Measurements from ENCODE around the gene NFE2L2. TPM values are rescaled to one million over a fixed set of nuclear protein-coding genes. Genes with fewer than 3 reads are reported as not detected.

Gene NFE2L2
- total RNA-seq, 1 experiment from 2014 or later = 24.2 TPM

DNA sequence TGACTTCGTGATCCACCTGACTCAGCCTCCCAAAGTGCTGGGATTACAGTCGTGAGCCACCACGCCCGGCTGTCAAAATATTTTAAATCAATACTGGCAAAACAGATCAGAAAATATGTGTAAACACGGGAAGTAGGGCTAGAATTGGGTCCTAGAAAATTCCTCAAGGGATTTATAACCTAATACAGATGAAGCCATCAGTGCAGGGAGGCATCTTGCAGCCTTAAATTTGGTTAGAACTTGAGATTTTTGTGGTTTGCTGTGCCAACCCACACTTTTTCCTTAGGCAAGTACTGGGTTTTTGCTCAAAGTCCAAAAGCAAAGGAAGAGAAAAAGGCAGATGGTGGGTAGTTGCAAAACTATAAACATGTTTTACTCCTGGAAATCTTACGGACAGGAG is 33.7 kb upstream of the NFE2L2 start:
- no peaks in the 10 kb centered on the region for H3K27me3 ChIP-seq (ENCODE audit: low read length)
- BruUV-seq (replicated peaks) = no TSS peak
- H3K79me2 ChIP-seq (ENCODE audit: low read length) = no peaks in the 10 kb centered on the region
- no peaks in the 10 kb centered on the region for H3F3A ChIP-seq (ENCODE audit: low read length, unreplicated experiment)
- no peak overlapping the region for H3K9ac ChIP-seq (ENCODE audit: low read length)
- H4K20me1 ChIP-seq (ENCODE audit: low read length) = no peaks in the 10 kb centered on the region
- no peaks in the 10 kb centered on the region for H3K9me3 ChIP-seq (ENCODE audit: low read length)
- no peak overlapping the region for H3K27ac ChIP-seq (ENCODE audit: low read length)
- no peak for ATAC-seq
- TF ChIP-seq, protein P1, sequence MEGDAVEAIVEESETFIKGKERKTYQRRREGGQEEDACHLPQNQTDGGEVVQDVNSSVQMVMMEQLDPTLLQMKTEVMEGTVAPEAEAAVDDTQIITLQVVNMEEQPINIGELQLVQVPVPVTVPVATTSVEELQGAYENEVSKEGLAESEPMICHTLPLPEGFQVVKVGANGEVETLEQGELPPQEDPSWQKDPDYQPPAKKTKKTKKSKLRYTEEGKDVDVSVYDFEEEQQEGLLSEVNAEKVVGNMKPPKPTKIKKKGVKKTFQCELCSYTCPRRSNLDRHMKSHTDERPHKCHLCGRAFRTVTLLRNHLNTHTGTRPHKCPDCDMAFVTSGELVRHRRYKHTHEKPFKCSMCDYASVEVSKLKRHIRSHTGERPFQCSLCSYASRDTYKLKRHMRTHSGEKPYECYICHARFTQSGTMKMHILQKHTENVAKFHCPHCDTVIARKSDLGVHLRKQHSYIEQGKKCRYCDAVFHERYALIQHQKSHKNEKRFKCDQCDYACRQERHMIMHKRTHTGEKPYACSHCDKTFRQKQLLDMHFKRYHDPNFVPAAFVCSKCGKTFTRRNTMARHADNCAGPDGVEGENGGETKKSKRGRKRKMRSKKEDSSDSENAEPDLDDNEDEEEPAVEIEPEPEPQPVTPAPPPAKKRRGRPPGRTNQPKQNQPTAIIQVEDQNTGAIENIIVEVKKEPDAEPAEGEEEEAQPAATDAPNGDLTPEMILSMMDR (conservative IDR thresholded peaks at IDR 0.05; ENCODE audit: low read depth, low read length) = no peak
- no peak for TF ChIP-seq EZH2 (IDR thresholded peaks at IDR 0.05; ENCODE audit: low read length, unreplicated experiment)
- TF ChIP-seq EZH2phosphoT487 (IDR thresholded peaks at IDR 0.05; ENCODE audit: borderline replicate concordance, low read length) = no peak
- H3K36me3 ChIP-seq (ENCODE audit: low read depth, low read length) = no peaks in the 10 kb centered on the region
- ChIA-PET POLR2A (ENCODE audit: unreplicated experiment) (no interaction called here), CTCF (no interaction called here)
- no peak overlapping the region for H3K4me2 ChIP-seq (ENCODE audit: low read length)
- intact Hi-C loops (cut with micrococcal nuclease) = no loop called here
- DNase-seq = no peak
- no peaks in the 10 kb centered on the region for H3K9me2 ChIP-seq (replicated peaks; ENCODE audit: low read length)
- no peak overlapping the region for H2AFZ ChIP-seq (ENCODE audit: low read length)
- H3K4me3 ChIP-seq (ENCODE audit: low read length) = no peak overlapping the region
- no peaks in the 10 kb centered on the region for H3K4me1 ChIP-seq (ENCODE audit: insufficient read depth, low read length)

DNA sequence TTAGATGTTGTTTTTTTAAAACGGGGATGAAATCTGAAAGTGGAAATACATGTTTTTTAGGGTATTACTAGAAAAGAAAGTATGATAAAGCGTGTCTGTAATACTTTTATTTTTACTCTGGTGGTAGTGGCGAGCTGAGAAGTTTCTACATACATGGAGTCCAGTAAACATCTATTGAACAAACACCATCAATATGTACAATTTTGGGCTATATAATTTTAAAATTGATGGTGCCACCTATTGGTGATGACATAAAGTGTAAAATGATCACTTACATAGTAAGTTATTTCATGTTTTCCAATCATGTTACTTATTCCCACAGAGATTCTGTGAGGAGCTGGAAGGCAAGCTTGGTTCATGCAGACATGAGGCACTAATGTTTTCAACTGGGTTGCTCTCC is 31.5 kb upstream of the NFE2L2 start:
- Histone ChIP-seq H3K9me3 (ENCODE audit: low read length) (no peaks in the 10 kb centered on the region), H4K20me1 (ENCODE audit: low read length) (no peaks in the 10 kb centered on the region), H3K9me2 (replicated peaks; ENCODE audit: low read length) (no peaks in the 10 kb centered on the region), H3K27ac (ENCODE audit: low read length) (no peak overlapping the region), H3K79me2 (ENCODE audit: low read length) (no peaks in the 10 kb centered on the region), H3K36me3 (ENCODE audit: low read depth, low read length) (no peaks in the 10 kb centered on the region), H2AFZ (ENCODE audit: low read length) (no peak overlapping the region), H3K4me1 (ENCODE audit: insufficient read depth, low read length) (no peaks in the 10 kb centered on the region), H3F3A (ENCODE audit: low read length, unreplicated experiment) (no peaks in the 10 kb centered on the region), H3K9ac (ENCODE audit: low read length) (no peak overlapping the region), H3K4me3 (ENCODE audit: low read length) (no peak overlapping the region), H3K27me3 (ENCODE audit: low read length) (no peaks in the 10 kb centered on the region), H3K4me2 (ENCODE audit: low read length) (no peak overlapping the region)
- ATAC-seq = peak; percentile 65
- TF ChIP-seq, protein P1 (conservative IDR thresholded peaks at IDR 0.05; ENCODE audit: low read depth, low read length) = peak; percentile 62
- no peak for TF ChIP-seq EZH2 (IDR thresholded peaks at IDR 0.05; ENCODE audit: low read length, unreplicated experiment)
- BruUV-seq (replicated peaks) = no TSS peak
- POLR2A ChIA-PET (ENCODE audit: unreplicated experiment) = interaction anchor here (0.6 kb wide), 1 partner anchor 31 kb away, joined by 6 read pairs; the partner anchor contains the start of gene NFE2L2
- CTCF ChIA-PET = interaction anchor here (0.5 to 1.2 kb wide), 3 partner anchors 33 to 131 kb away, joined by 4 to 11 read pairs (median 6); no protein-coding TSS in a partner anchor
- DNase-seq = peak; percentile 57
- intact Hi-C loops (cut with micrococcal nuclease) = loop anchor here (1.0 kb wide), 3 partner anchors 33 to 132 kb away; no protein-coding TSS in a partner anchor

DNA sequence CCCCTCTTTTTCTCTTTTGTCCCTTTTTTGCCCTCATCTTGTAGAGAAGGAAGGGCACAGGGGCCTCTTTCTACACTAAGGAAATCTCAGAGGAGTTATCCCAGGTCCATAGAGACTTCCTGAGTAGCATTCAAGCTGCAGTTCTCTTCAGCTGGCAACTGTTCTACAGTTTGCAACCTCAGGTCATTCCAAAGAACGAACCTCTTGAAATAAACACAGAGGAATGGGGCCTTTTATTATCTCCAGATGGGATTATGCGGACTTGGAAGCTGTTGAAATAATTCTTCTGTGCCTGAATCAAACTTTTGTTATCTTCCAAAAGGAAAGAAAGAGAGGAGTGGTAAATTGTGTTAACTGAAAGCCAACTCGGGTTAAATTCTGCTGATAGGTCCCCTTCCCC is 31.0 kb upstream of the NFE2L2 start:
- Histone ChIP-seq H3K4me1 (ENCODE audit: insufficient read depth, low read length) (no peaks in the 10 kb centered on the region), H3K4me2 (ENCODE audit: low read length) (no peak overlapping the region), H2AFZ (ENCODE audit: low read length) (no peak overlapping the region), H3K9me2 (replicated peaks; ENCODE audit: low read length) (no peaks in the 10 kb centered on the region), H4K20me1 (ENCODE audit: low read length) (no peaks in the 10 kb centered on the region), H3K27ac (ENCODE audit: low read length) (no peak overlapping the region), H3K36me3 (ENCODE audit: low read depth, low read length) (no peaks in the 10 kb centered on the region), H3F3A (ENCODE audit: low read length, unreplicated experiment) (no peaks in the 10 kb centered on the region), H3K4me3 (ENCODE audit: low read length) (no peak overlapping the region), H3K79me2 (ENCODE audit: low read length) (no peaks in the 10 kb centered on the region), H3K9me3 (ENCODE audit: low read length) (no peaks in the 10 kb centered on the region), H3K9ac (ENCODE audit: low read length) (no peak overlapping the region), H3K27me3 (ENCODE audit: low read length) (no peaks in the 10 kb centered on the region)
- ChIA-PET POLR2A (ENCODE audit: unreplicated experiment) (no interaction called here), CTCF (interaction anchor here (0.5 to 1.2 kb wide), 3 partner anchors 32 to 131 kb away, joined by 4 to 11 read pairs (median 6); no protein-coding TSS in a partner anchor)
- ATAC-seq = no peak
- no TSS peak for BruUV-seq (replicated peaks)
- intact Hi-C loops (cut with micrococcal nuclease) = no loop called here
- TF ChIP-seq EZH2phosphoT487 (IDR thresholded peaks at IDR 0.05; ENCODE audit: borderline replicate concordance, low read length) (no peak), EZH2 (IDR thresholded peaks at IDR 0.05; ENCODE audit: low read length, unreplicated experiment) (no peak)
- TF ChIP-seq, protein P1 (conservative IDR thresholded peaks at IDR 0.05; ENCODE audit: low read depth, low read length) = no peak
- DNase-seq = no peak

Data from PC-3 (cell line).